ENCODE measurements around the gene TPSG1.

TPSG1 gene

DNA sequence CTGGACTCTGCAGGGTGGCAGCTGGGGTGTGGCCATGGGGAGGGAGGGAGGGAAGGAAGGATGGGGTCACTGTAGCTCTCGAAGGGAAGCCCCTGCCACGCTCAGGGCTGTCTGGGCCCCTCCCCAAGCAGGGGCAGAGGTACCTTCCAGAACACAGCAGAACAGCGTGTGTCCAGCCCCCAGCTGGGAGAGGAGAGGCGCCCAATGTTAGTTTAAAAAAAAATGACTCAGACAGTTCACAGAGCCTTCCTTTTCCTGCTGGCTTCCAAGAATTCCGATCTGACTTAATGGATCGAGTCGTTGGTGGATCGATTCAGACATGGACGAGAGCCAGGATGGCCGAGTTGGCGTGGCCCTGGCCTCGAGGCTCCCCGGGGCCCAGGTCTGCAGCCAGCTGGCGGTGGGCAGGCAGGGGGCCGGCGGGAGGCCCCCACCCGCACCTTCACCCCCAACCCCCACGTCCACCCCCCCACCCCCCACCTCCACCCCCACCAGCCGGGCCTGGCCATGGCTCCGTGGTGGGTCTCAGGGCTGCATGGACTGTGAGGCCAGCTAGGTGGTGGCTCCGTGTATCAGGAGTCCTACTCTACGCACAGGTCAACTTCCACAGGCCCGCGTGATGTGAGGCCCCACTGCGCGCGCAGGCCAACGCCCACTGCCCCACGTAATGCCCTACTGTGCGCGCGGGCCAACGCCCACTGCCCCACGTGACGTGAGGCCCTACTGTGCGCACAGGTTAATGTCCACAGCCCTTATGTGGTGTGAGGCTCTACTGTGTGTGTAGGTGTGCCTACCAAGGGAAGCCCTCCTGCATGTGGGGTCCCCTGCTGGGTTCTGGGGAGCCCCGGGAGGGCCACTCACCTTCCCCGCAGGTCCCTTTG is 50.4 kb downstream of the TPSG1 start:
- DNase-seq = no peak

DNA sequence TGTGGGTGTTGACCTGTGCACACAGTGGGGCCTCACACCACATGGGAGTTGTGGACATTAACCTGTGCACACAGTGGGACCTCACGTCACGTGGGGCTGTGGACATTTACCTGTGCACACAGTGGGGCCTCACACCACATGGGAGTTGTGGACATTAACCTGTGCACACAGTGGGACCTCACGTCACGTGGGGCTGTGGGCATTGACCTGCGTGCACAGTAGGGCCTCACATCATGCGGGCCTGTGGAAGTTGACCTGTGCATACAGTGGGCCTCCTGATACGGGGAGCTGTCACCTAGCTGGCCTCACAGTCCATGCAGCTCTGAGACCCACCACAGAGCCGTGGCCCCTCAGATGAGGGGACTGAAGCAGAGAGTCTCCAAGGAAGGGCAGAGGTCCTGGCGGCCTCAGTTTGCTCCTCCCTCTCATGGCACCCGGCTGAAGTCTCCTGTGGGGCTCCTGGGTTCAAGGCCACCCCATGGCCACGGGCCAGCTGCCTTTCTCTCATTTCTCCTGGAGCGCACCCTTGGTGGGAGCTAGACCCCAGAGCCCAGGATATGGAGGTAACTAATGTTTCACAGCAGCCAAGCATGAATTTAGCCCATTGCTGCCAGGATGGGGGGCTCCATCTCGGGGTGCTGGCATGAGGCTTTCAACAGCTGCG is 51.1 kb downstream of the TPSG1 start:
- no peak for DNase-seq

DNA sequence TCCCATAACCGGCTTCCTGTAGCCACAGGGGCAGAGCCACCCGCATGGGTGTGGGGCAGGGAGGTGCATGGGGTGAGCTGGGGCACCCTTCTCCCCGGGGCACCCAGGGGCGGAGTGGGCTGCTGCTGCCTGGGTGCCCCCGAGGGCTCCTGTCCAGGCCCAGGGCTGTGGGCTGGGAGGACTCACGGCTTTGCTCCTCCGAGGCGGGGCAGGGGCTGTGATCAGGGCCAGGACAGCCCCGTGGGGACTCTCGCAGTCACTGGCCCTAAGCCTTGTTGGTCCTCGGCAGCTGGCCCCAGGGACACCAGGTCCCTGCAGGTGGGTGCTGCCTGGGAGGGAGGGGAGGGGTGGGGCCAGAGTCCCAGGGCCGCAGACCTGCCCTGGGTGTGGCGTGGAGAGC is 52.4 kb downstream of the TPSG1 start:
- DNase-seq = no peak

DNA sequence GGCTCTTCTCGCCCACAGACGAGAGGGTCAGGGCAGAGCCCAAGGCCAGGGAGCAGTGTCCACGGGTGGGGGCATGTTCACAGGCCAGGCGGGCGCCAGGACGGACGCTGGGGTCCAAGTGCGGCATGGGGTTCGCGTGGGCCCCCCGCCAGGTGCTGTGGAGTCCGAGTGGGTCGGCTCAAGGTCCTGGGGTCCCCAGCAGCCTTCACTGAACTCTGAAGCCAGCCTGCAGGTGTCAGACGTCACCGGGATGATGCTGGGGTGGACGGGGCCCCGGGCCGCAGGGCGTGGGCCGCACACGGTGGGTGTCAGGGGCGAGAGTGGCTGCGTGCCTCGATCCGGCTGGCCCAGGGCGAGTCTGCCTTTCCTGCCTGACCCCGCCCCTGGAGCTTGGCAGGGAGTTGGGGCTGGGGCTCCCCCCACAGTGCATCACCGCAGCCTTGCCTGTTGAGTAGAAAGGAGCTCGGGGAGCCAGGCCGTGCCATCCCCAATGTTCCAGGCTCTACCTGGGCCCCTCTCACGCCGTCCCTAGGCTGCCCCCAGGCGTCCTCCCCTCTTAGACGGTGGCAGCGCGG is 53.1 kb downstream of the TPSG1 start:
- no peak for DNase-seq

All from activated CD4-positive, alpha-beta T cell treated with anti-CD3 and anti-CD28 coated beads, Interleukin-10, Interleukin-2, amounts not matched to agents 100 ng/mL and 50 ng/mL, durations not matched to agents 16 hours and 8 hours (primary cell).